B cell (primary cell): ENCODE results near the gene HBM. TPM values are rescaled to one million over a fixed set of nuclear protein-coding genes. Genes with fewer than 3 reads are reported as not detected.

Experiments used
- ATAC-seq: fragments of 200-7000 bp; cut with Tn5 transposase; one replicate; pipeline ENCODE4 v1.10.0; 2021; ENCODE audit warnings: low read depth, mild to moderate bottlenecking, moderate number of reproducible peaks, moderate library complexity
- CTCF ChIA-PET: fragments of 350-600 bp; sonication (Branson Sonifier 250); formaldehyde crosslinking; loops from one replicate; lab custom pipeline; 2021; ENCODE audit warnings: antibody characterized with exemption, inconsistent platforms; lab: Charles Lee
- POLR2A ChIA-PET: fragments of 350-600 bp; sonication (Branson Sonifier 250); formaldehyde crosslinking; loops from one replicate; lab custom pipeline; 2021; ENCODE audit warnings: antibody characterized with exemption; lab: Charles Lee
- DNase-seq: peaks from one replicate; pipeline ENCODE4 v3.0.0; 2013
- H2AFZ ChIP-seq: 2 replicates; pipeline ENCODE4 v1.6.1; 2012; ENCODE audit warnings: mild to moderate bottlenecking, low read depth, low read length; ENCODE audit not compliant: insufficient read depth, poor library complexity, severe bottlenecking
- H3K27ac ChIP-seq, 2 donors: 1 replicate in 1 of 2; 2 replicates in 1 of 2; pipeline ENCODE4 v1.5.1; 2012 to 2013; ENCODE audit warnings: low read length in 2 of 2, mild to moderate bottlenecking in 2 of 2, moderate library complexity in 1 of 2
- H3K27me3 ChIP-seq, 4 experiments: fragments of 200-600 bp in 1 of 4; sonication (generic) in 1 of 4; replicated peaks in 1 of 4; 1 replicate in 2 of 4; 2 replicates in 2 of 4; pipeline versions ENCODE4 v1.6.1 to v1.7.0; 2013 to 2016; ENCODE audit warnings: low read length in 3 of 4, mild to moderate bottlenecking in 2 of 4, mixed read lengths in 1 of 4, moderate library complexity in 1 of 4; ENCODE audit not compliant: insufficient read depth in 4 of 4, control insufficient read depth in 3 of 4; ENCODE audit errors: control extremely low read depth in 1 of 4
- H3K36me3 ChIP-seq, 2 experiments: replicated peaks in 1 of 2; 1 replicate in 1 of 2; 2 replicates in 1 of 2; pipeline versions ENCODE4 v1.6.1 to v1.7.1; 2013; ENCODE audit warnings: low read length in 1 of 2; ENCODE audit not compliant: insufficient read depth in 2 of 2, control insufficient read depth in 1 of 2; ENCODE audit errors: control extremely low read depth in 1 of 2, extremely low read depth in 1 of 2
- H3K4me1 ChIP-seq, 2 donors: fragments of 200-600 bp in 1 of 2; sonication (generic) in 1 of 2; 1 replicate in 1 of 2; 2 replicates in 1 of 2; pipeline versions ENCODE4 v1.5.1 to v1.6.1; 2013 to 2017; ENCODE audit warnings: low read length in 2 of 2; ENCODE audit not compliant: control insufficient read depth in 2 of 2, insufficient read depth in 2 of 2
- H3K4me2 ChIP-seq: replicated peaks from 2 replicates; pipeline ENCODE3; 2012; ENCODE audit warnings: mild to moderate bottlenecking, low read depth, low read length; ENCODE audit not compliant: poor library complexity, severe bottlenecking
- H3K4me3 ChIP-seq, 5 experiments: fragments of 200-600 bp in 1 of 5; sonication (generic) in 1 of 5; 1 replicate in 3 of 5; 2 replicates in 2 of 5; pipeline versions ENCODE4 v1.5.1 to v1.7.0; 2011 to 2016; ENCODE audit warnings: low read length in 4 of 5, mild to moderate bottlenecking in 4 of 5, low read depth in 2 of 5, control low read depth in 1 of 5, moderate library complexity in 1 of 5; ENCODE audit not compliant: insufficient read depth in 1 of 5; ENCODE audit errors: control extremely low read depth in 1 of 5, extremely low read depth in 1 of 5
- H3K79me2 ChIP-seq: fragments of 200-600 bp; sonication (generic); one replicate; pipeline ENCODE4 v1.6.0; 2016; ENCODE audit warnings: low read length; ENCODE audit not compliant: control insufficient read depth, insufficient read depth
- H3K9ac ChIP-seq: fragments of 200-600 bp; sonication (generic); 2 replicates; pipeline ENCODE4 v1.6.1; 2017; ENCODE audit warnings: mild to moderate bottlenecking, low read length, moderate library complexity
- H3K9me3 ChIP-seq, 3 donors: one replicate each; pipeline versions ENCODE4 v1.6.1 to v1.7.1; 2013; ENCODE audit warnings: low read length in 2 of 3; ENCODE audit not compliant: control insufficient read depth in 2 of 3, insufficient read depth in 1 of 3; ENCODE audit errors: control extremely low read depth in 1 of 3
- H4K20me1 ChIP-seq: 2 replicates; pipeline ENCODE4 v1.6.0; 2012; ENCODE audit warnings: mild to moderate bottlenecking, low read length; ENCODE audit not compliant: insufficient read depth, control insufficient read depth, poor library complexity, severe bottlenecking
- H3K27ac Mint-ChIP-seq: one replicate; pipeline ENCODE4 v1.8.0; 2021; ENCODE audit warnings: mixed read lengths
- H3K27me3 Mint-ChIP-seq: one replicate; pipeline ENCODE4 v1.8.0; 2021; ENCODE audit warnings: mixed read lengths
- H3K4me1 Mint-ChIP-seq: one replicate; pipeline ENCODE4 v1.8.0; 2021; ENCODE audit warnings: mixed read lengths
- H3K4me3 Mint-ChIP-seq: one replicate; pipeline ENCODE4 v1.8.0; 2021; ENCODE audit warnings: mixed read lengths
- H3K9me3 Mint-ChIP-seq: one replicate; pipeline ENCODE4 v1.8.0; 2022; ENCODE audit warnings: mixed read lengths; ENCODE audit not compliant: insufficient read depth
- CTCF ChIP-seq: fragments of 200-600 bp; IDR thresholded peaks from one replicate; pipeline ENCODE4 v1.8.0; 2022; ENCODE audit warnings: antibody characterized with exemption, mild to moderate bottlenecking
- EZH2 ChIP-seq: IDR thresholded peaks from 2 replicates; pipeline ENCODE4 v1.6.1; 2012; ENCODE audit warnings: borderline replicate concordance, low read depth, mild to moderate bottlenecking, moderate library complexity, low read length; ENCODE audit not compliant: insufficient read depth, poor library complexity, severe bottlenecking
- WGBS: methylation state at CpG from one replicate; pipeline ENCODE4 v1.1.5; 2013; ENCODE audit warnings: missing lambda C conversion rate; ENCODE audit not compliant: insufficient coverage; 5-methylcytosine and 5-hydroxymethylcytosine counted together
- intact Hi-C: fragments of 100-400 bp; cut with micrococcal nuclease; formaldehyde crosslinking; loops from one replicate; pipeline ENCODE4 v1.10.0; 2022
- polyA plus RNA-seq: library from polyadenylated mRNA; depleted of rRNA; stranded (reverse); fragments of >200 nt; gene quantifications from 2 replicates; pipeline ENCODE4 v1.2.3, GENCODE V29; 2012
- total RNA-seq, 2 donors: library from RNA; stranded (reverse); fragments of 120-200 nt in 1 of 2; gene quantifications; 1 replicate in 1 of 2; 2 replicates in 1 of 2; pipeline versions ENCODE4 v1.2.3 to v1.2.4, GENCODE V29; 2013 to 2022

Gene HBM
- total and polyA plus RNA-seq, 2 donors (not counting 1 experiment from before 2014, with no cell fraction given) = 0.64 TPM; not detected in 1

GRCh38 chr16:116015-116414, 49.8 kb upstream of the HBM start:
- no peak overlapping the region for H2AFZ ChIP-seq
- DNase-seq (no peak), ATAC-seq (no peak)
- Mint-ChIP-seq H3K4me3 (no peak overlapping the region), H3K27ac (no peak overlapping the region), H3K9me3 (no peaks in the 10 kb centered on the region), H3K27me3 (no peaks in the 10 kb centered on the region), H3K4me1 (peaks cover 4% of the 10 kb centered on the region)
- H3K27ac ChIP-seq = no peak overlapping the region
- intact Hi-C loops = no loop called here
- no peak overlapping the region for H3K4me2 ChIP-seq
- H3K4me3 ChIP-seq = no peak overlapping the region
- peaks cover 0 to 6% of the 10 kb centered on the region in 2 donors for H3K4me1 ChIP-seq
- 93% methylated on average over 2 of the region's 7 CpGs for WGBS
- TF ChIP-seq CTCF = no peak
- TF ChIP-seq EZH2 = no peak
- peaks cover 4% of the 10 kb centered on the region for H4K20me1 ChIP-seq
- POLR2A ChIA-PET = no interaction called here
- H3K79me2 ChIP-seq = peaks cover 5% of the 10 kb centered on the region
- H3K27me3 ChIP-seq = no peaks in the 10 kb centered on the region
- no peak overlapping the region for H3K9ac ChIP-seq
- H3K9me3 ChIP-seq = no peaks in the 10 kb centered on the region
- H3K36me3 ChIP-seq = peaks cover 0 to 23% of the 10 kb centered on the region in 2 experiments
- CTCF ChIA-PET = interaction anchor here (0.7 to 3.9 kb wide), 5 partner anchors 9 to 246 kb away, joined by 3 to 23 read pairs (median 4); partner anchors contain the start of gene HBQ1
